IPS DF 19.7 (cell line): ENCODE data around the gene FAM89B.
A peak's percentile ranks its signal among the peaks of the same experiment; 100 is the strongest.
"Not testable (repeated sequence)": the region's sequence is repeated elsewhere in the genome, so short reads cannot be mapped to it uniquely, and the experiment has no call there.

Experiments used
- DNase-seq: peaks from one replicate; pipeline ENCODE4 v3.0.0-alpha.2; 2013; ENCODE audit warnings: low read depth, low spot score

The FAM89B gene

DNA sequence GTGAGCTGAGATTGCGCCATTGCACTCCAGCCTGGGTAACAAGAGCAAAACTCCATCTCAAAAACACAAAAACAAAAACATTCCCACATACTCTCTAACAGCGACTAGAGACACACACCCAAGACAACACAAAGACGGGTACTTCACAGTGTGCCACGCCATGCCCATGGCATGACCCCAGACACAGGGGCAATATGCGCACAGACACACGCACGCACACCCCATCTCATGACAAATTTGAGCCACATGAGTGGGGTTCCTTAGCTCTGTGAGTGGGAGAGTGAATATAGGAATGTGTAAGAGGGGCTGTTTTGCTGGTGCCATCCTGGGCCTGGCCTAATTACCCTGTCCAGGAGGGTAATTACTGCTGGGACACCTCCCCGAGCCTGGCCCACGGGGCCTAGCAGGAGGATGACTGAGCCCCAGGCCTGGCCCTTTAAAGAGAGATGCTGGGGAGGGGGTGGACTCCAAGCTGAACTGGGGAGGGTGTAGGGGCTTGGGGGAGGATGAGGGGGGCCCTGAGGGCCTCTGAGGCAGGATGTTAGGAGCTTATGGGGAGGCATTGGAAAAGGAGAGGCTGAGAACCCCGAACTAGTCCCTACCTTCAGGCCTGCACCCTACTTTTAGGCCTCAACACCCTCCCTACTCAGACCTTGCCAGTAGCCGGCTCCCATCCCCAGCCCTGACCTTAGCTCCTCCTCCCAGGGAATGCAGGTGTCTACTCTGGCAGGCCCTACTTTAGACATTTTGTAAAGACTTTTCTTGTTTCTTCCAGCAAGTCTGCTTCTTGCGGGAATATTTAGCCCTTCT is 15.7 kb upstream of the FAM89B start:
- DNase-seq: no peak

DNA sequence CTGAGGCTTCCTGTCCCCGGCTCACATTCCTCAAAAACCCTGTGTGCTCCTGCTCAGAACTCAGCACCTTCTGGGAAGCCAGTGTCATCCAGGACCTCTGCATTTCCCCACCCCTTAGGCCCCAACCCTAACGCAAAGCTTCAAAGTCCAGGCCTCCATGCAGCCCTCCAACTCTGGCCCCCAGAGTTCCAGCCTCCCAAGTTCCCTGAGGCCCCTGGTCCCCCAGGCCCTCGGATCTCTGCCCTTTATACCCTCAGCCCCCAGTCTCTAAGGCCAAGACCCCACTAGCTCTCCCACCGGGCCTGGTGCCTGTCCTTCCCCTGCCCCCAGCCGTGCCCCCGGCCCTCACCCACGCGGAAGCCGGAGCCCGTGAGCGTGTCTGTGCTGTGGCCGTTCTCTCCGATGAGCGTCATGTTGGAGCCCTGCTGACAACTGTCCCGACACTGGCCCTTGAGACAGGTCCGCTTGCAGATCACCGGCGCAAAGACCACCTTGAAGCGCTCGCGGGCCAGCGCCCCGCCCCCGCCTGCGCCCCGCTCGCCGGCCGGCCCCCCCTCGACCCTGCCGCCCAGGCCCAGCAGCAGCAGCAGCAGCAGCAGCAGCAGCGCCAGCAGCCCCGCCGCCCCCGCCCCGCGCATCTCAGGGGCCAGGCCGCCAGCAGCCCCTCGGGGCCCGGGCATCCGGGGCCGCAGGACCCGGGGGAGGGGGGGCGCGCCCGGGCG is 14.9 kb upstream of the FAM89B start:
- DNase-seq: no peak

DNA sequence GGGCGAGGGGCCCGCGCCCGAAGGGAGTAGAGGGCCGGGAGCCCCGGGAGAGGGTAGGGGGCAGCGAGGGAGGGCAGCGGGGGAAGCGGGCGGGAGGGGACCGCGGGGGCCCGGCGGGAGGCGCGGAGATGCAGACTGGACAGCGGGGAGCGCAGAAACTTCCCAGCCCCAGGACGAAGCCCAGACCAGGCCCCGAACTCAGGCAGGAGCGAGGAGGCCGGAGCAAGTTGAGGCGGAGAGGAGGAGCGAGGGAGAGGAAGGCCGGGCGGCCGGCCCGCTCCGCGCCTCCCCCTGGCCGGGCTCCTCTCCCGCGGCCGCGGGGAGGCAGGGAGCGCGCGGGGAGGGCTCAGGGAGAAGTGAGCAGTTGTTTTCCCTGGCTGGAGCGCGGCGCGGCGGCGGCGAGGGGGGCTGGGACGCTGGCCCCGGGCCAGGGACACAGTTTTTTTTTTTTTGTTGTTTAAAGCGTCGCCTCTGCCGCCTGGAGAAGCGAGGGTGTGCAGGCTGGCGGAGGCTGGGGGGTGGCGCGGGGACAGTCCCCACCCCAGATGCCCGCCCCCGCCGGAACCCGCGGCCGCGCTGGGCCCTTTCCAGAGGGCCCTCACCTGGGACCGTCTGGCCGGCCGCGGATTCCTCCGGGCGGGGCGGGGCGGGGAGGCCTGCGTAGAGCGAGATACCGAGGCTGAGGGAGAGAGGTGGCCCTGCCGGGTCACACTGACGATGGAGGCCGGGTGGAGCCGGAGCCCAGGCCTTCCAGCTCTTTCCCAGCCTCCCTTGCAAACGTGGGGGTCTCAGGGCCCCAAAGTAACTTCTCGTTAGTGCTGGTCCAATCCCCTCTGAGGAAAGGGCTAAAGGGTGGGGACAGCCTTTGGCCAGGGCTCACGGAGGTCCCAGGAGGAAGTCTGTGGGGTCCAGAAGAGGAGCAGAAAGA is 14.1 kb upstream of the FAM89B start, which contains the start of gene LTBP3:
Gene LTBP3 (minus strand): TSS at position 358 of the 928 bp plus-strand sequence. CDS start 400 bp downstream, outside the sequence.
- no peak for DNase-seq

DNA sequence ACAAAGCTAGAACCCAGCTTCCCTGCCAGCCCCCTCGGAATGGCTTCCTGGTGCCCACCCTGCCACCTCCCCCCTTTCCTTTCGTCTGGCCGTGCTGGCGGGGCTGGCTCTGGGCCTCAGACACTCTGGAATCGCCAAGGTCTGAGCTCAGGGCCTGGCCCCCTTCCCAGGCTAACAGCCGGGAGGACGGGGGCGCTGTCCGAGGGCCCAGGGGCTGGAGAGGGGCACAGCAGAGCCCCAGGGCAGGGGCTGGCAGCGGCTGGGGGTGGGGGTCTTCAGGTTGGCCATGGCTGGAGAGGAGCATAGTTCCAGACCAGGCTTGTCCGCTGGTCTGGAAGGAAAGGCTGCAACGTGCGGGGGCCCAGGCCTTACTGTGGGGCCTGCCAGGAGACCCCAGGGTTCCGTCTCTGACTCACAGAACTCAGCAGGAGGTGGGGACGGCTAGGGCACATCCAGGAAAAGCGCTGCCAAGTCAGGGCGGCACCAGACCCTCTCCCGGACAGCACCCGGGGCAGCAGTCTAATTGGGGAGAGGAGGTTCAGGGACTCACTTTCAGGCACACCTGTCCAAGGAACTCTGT is 13.3 kb upstream of the FAM89B start:
- no peak for DNase-seq

DNA sequence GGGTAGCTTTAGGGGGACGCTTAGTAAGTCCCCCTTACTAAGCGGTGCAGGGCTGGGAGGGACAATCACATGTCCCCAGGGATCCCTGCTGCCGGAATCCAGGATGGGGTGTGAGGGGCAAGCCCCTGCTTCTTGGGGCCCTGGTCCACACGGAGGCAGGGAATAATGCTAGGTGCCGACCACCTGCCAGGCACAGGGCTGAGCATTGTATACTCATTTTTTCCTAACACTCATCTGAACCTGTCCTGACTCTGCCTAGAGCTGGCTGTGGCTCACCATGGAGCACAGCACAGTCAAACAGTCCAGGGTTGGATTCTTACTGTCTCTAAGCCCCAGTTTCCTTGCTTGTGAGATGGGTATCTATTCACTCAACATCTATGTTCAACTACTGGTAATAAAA is 12.8 kb upstream of the FAM89B start:
- no peak for DNase-seq

DNA sequence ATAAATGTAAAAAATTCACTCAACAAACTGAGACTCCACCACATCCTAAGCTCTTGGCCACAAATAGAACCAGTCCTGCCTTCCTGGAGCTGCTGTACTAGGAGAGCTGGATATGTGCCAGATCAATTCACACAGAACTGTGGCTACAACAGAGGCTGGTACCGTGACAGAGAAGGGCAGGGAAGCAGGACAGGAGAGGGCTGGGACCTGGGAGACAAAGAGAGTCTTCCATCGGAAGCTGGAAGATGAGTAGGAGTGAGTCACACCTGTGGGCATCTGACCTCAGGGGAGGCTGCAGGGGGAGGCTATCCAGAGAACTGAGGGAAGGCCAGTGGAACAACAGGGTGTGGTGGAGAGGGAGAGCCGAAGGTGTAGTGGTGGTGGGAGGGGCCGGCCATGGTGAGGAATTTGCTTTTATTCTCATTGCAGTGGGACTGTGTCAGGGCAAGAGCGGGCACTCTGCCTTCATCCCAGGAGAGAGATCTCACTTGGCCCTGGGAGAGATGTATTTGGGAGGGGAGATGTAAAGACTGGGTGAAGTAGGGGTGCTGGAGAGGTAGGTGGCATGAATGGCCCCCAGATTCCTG is 12.3 kb upstream of the FAM89B start:
- DNase-seq: no peak

DNA sequence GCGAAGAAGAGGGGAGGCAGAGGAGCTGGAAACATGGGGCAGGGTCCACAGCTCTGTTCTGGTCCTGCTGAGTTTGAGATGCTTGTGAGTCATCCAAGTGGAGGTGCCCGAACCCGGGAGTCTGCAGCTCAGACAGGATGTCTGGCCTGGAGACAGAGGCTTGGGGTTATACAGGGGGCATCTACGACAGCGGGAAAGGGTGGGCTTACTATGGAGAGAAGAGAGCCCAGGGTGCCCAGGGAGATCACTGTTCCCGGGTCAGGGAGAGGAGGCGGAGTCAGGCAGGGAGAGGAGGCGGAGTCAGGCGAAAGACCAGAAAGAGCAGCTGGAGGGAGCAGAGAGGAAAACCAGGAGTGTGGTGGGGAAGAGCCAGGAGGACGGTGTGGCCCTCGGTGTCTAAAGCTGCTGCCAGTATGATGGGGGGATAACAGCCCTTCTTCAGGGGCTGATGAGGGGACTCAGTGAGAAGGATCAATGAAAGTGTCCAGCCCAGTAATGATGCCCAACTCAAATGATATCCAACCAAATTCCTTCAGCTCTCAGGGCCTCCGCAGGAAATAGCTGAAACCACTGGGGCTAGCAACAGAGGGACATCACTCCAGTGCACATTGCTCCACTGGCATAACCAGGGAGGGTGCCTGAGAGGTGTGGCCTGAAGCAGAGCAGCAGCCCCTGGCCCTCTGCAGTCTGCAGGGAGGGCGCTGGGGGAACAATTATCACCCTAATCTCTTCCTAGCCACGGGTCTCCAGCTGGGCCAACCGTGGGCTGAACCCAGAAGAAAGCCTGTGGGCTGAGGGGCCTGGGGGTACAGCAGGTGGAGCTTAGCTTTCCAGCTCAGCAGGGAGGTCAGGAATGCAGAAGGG is 11.6 kb upstream of the FAM89B start:
- DNase-seq: no peak

DNA sequence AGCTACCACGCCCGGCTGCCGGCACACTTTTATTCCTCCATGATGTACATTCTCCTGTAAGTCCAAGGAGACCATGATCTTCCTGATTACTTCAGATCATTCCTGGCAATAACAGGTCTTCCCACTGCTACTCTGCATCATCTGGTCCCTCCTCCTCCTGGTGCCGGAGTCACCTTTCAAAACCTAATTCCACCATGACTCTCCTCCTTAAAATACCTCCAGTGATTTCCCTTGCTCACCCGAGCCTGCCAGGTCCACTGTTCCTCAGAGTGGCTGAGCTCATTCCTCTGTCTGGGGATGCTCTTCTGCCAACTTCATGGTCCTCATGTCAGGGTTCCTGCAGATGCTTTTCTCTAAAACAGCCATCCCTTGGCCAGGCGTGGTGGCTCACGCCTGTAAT is 10.3 kb upstream of the FAM89B start:
- no peak for DNase-seq

DNA sequence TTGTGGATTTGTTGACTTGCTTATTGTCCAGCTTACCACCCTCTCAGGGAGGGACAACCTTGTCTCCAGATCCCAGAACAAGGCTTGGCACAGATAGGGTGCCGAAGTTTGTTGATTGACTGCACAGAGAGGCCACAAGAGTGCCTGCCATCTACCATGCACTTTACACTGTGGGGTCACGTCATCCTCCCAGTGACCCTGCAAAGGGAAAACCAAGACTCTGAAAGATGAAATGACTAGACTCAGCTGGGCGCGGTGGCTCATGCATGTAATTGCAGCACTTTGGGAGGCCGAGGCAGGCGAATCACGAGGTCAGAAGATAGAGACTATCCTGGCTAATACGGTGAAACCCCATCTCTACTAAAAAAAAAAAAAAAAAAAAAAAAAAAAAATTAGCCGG is 9.6 kb upstream of the FAM89B start:
- DNase-seq: no peak

DNA sequence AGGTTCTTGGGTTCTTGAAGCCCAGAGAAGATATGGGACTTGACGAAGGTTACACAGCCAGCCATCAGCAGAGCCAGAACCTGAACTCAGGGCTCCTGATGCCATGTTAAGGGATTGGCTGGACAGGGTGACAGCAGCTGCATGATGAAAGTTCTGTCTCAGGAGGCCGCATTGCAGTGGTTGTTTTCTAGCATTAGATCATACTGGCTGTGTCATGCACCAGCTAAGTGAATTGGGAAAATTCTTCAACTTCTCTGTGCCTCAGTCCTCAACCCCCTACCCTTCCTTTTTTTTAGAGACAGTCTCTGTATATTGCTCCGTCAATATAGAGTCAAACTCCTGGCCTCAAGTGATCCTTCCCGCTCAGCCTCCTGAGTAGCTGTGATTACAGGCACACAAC is 8.7 kb upstream of the FAM89B start:
- DNase-seq: no peak

DNA sequence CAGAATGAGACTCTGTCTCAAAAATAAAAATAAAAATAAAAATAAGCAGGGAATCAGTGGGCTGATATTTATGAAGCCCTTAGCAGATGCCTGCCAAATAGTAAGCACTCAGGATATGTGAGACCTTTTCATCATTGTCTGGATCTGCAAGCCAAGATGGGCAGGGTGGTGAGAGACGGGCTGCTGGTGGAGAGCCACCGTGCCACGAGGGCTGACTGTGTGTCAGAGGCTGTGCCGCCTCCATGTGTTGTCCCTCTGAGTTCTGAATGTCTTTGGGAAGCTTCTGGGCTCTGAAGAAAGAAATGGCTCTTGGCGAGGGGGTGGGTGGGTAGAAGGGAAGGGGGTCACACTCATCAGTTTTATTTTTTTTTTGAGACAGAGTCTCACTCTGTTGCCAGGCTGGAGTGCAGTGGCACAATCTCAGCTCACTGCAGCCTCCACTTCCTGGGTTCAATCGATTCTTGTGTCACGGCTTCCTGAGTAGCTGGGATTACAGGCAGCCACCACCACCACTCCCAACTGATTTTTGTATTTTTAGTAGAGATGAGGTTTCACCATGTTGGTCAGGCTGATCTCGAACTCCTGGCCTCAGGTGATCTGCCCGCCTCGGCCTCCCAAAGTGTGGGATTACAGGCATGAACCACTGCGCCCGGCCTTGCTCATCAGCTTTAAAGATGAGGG is 7.3 kb upstream of the FAM89B start:
- DNase-seq: not testable (repeated sequence)

DNA sequence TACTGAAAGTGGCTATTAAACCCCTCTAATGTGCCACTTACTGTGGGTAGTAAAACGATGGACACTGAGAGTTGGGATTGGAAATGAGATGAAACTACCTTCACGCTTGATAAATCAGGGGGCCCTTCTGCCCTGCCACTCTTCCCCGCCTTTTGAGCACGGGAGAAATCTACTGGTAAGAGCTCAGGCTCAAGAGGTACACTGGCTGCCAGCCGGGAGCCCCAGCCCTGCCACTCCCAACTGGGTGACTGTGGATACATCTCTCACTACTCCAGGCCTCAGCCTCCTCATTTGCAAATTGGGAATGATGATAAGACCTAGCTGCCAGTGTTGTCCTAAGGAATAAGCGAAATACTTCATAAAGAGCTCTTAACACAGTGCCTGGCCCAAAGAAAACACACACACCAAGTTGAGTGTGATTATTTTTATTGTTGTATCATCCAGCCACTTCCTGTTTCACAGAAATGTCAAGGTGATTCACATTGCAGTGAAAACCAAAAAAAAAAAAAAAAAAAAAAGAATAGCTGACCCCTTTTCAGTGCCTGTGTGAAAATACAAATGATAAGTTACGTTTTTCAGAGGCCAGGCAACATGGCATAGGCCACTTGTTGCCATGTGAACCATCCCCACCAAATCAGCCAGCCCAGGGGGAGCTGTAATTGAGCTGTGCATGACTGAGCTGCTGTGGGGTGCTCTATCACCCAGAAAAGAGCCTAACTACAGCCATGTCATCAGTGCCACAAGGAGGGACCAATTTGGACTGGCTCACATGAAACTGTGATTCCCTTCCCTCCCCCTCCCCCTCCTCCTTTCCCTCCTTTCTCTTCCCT is 6.5 kb upstream of the FAM89B start:
- no peak for DNase-seq

DNA sequence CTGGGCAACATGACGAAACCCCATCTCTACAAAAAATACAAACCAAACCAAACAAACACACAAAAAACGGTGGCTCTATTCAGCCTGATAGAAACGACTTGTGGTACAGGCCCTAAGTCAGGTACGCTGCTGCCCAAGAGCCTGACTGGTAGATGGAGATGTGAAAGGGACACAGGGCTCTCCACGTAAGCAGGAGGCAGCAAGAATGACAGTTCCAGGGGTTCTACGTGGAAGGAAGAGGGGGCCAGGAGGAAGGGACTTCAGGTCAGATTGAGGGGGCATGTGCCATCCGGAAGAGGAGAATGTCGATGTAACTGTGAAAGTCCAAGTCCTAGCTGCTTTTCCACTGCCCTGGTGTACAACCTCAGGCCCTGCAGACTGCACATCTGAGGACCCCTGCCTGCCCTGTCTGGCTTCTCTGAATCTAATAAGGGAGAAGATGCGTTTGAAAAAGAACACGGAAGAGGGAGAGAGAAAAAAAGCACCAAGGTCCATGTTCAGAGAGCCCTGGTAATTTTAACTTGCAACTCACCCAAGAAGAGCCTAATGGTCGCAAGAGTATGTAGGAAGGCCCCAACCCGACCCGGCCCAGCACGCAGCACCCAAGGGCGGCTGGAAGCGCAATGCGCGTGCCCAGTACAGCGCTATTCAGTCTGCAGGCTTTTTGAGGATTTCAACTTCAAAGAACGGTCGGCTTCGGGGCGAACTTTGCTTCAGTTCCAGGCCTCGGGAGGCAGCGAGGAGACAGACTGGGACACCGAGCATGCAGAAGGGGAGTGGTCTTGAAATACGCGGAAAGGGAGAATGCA is 3.0 kb upstream of the FAM89B start:
- DNase-seq: no peak

DNA sequence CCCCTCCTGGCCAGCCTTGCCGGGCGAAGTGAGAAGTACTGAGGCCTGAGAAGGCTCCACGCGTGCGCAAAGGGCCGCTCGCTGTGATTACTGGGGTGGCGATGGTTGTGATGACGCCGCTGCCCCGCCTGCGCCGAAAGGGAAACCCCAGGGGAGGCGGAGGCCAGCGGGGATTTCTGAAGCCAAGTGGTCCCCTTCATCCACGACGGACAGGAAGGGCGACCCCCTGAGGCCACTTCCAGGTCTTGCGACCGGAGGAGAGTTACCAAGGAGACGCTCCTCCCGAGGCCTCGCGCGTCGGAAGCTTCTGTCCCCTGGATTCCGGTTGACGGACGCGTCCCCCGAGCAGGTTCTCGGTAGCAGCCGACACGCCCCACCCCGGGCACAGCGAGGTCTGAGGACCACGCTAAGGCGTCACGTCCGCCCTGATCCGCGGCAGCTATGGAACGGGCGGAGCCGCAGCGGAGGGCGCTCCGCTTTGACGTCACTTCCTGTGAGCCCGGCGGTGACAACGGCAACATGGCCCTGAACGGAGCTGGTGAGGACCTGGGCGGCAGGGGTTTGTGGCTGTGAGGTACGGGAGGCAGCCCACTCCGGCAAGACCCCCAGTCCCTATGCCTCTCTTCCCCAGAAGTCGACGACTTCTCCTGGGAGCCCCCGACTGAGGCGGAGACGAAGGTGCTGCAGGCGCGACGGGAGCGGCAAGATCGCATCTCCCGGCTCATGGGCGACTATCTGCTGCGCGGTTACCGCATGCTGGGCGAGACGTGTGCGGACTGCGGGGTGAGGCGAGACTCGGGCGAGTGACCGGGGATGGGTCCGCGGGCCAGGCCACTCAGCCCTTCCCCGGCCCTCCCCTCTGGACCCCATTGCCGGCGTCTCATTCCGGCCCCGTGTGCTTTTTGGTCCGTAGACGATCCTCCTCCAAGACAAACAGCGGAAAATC is 2.1 kb upstream of the FAM89B start, which contains the start of gene ZNRD2:
Gene ZNRD2 (plus strand): TSS at position 505 of the 946 bp plus-strand sequence. CDS start 15 bp downstream, at position 520.
- peak; percentile 96 for DNase-seq

DNA sequence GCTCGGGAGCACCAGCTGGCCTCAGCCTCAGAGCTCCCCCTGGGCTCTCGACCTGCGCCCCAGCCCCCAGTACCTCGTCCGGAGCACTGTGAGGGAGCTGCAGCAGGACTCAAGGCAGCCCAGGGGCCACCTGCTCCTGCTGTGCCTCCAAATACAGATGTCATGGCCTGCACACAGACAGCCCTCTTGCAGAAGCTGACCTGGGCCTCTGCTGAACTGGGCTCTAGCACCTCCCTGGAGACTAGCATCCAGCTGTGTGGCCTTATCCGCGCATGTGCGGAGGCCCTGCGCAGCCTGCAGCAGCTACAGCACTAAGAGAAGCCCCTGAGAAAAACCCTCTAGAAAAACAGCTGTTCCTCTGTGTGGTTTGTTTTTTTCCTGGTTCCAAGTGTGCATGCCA is 918 bp upstream of the FAM89B start:
- no peak for DNase-seq

DNA sequence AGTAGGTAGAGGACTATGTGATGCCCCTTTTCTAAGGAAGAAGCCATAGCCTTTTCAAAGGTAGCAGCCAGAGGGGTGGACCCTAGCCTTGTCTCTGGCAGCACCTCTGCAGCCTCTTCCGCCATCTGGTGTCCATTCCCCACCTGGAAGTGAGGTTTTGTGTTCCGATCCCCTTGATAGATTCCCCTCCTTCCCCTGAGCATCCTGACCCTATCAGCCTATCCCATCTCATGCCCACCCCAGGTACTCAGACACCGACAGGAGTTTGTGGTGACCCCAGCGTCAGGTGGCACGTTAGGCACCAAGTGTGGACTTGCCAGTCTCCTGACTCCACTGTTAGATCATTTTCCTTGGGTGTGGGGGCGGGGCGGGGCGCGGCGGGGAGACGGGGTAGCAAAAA is 398 bp upstream of the FAM89B start:
- no peak for DNase-seq
